Spleen (tissue), 11 donors: ENCODE results near the gene TCHH. TPM values are rescaled to one million over a fixed set of nuclear protein-coding genes. Genes with fewer than 3 reads are reported as not detected.

Experiments
- DNase-seq: peaks from one replicate; pipeline ENCODE4 v3.0.0-alpha.2; 2020
- H3K27ac ChIP-seq, 8 donors: fragments of 200-600 bp; sonication (generic) in 7 of 8; 1 replicate in 4 of 8; 2 replicates in 4 of 8; pipeline versions ENCODE4 v1.5.0 to v1.8.0; 2016 to 2021; ENCODE audit warnings: inconsistent platforms in 4 of 8, mild to moderate bottlenecking in 4 of 8, moderate library complexity in 1 of 8
- H3K27me3 ChIP-seq, 7 donors: fragments of 200-600 bp; sonication (generic) in 6 of 7; replicated peaks in 1 of 7; 1 replicate in 4 of 7; 2 replicates in 3 of 7; pipeline versions ENCODE4 v1.5.0 to v1.8.0; 2016 to 2021; ENCODE audit warnings: inconsistent platforms in 3 of 7, mild to moderate bottlenecking in 1 of 7
- H3K36me3 ChIP-seq, 6 donors: fragments of 200-600 bp; sonication (generic) in 5 of 6; 1 replicate in 4 of 6; 2 replicates in 2 of 6; pipeline versions ENCODE4 v1.5.0 to v1.8.0; 2016 to 2021; ENCODE audit warnings: inconsistent platforms in 2 of 6
- H3K4me1 ChIP-seq, 6 donors: fragments of 200-600 bp; sonication (generic) in 5 of 6; 1 replicate in 3 of 6; 2 replicates in 3 of 6; pipeline versions ENCODE4 v1.5.0 to v1.8.0; 2016 to 2021; ENCODE audit warnings: inconsistent platforms in 3 of 6
- H3K4me3 ChIP-seq, 8 donors: fragments of 200-600 bp; sonication (generic) in 7 of 8; 1 replicate in 4 of 8; 2 replicates in 4 of 8; pipeline versions ENCODE4 v1.5.0 to v1.8.0; 2016 to 2021; ENCODE audit warnings: inconsistent platforms in 4 of 8, mild to moderate bottlenecking in 4 of 8, moderate library complexity in 2 of 8
- H3K9me3 ChIP-seq, 8 donors: fragments of 200-600 bp; sonication (generic) in 7 of 8; 1 replicate in 4 of 8; 2 replicates in 4 of 8; pipeline versions ENCODE4 v1.5.0 to v1.8.0; 2016 to 2021; ENCODE audit warnings: inconsistent platforms in 4 of 8
- CTCF ChIP-seq, 11 experiments: fragments of 200-600 bp in 7 of 11; fragments of 450-650 bp in 4 of 11; sonication (generic) in 4 of 11; IDR thresholded peaks in 8 of 11; conservative IDR thresholded peaks in 3 of 11; 1 replicate in 7 of 11; 2 replicates in 4 of 11; pipeline versions ENCODE4 v1.4.0 to v1.8.0; 2016 to 2021; ENCODE audit warnings: antibody characterized with exemption in 11 of 11, inconsistent platforms in 4 of 11, mild to moderate bottlenecking in 1 of 11
- POLR2A ChIP-seq, 3 donors: fragments of 450-650 bp; IDR thresholded peaks; one replicate each; pipeline ENCODE4 v1.5.1; 2017; ENCODE audit warnings: antibody characterized with exemption in 3 of 3, mild to moderate bottlenecking in 1 of 3
- POLR2AphosphoS5 ChIP-seq, 3 donors: sonication (generic); formaldehyde crosslinking; IDR thresholded peaks; one replicate each; pipeline ENCODE4 v1.5.1; 2017; ENCODE audit warnings: antibody characterized with exemption in 3 of 3
- WGBS, 5 donors: extraction: QIAGEN DNeasy Blood & Tissue Kit in 3 of 5; methylation state at CpG; one replicate each; pipeline versions ENCODE4 v1.1.5 to v1.1.7; 2013 to 2018; 5-methylcytosine and 5-hydroxymethylcytosine counted together
- intact Hi-C: fragments of 100-400 bp; cut with DNase I; formaldehyde crosslinking; loops from one replicate; pipeline ENCODE4 v1.15.0; 2023; ENCODE audit warnings: low total_unique reads
- polyA plus RNA-seq, 3 donors: library from polyadenylated mRNA; stranded (reverse); fragments of 200-250 nt; gene quantifications; one replicate each; pipeline ENCODE4 v1.2.1, GENCODE V29; 2013
- total RNA-seq, 7 donors: library from RNA; depleted of rRNA in 3 of 7; stranded (reverse); fragments of >200 nt in 3 of 7; fragmentation: NEBNext Ultra II Directional in 4 of 7; extraction: Animal tissue kit (Norgen Biotek cat#: 25700) in 4 of 7; gene quantifications; one replicate each; pipeline versions ENCODE4 v1.1.0 to v1.2.1, GENCODE V29; 2016 to 2021
- donor health status: healthy with polysubstance abuse.
- donor health status: DM: no; HTN: no; CAD: no; lungs with moderate emphysema.
- donor health status: DM: no; HTN: no; CAD: no.
- donor health status: Bipolar disorder and iron deficiency.
- donor health status: healthy.
- donor health status: DM: no; HTN: no; CAD: no.
- donor health status: DM: yes; HTN: yes; CAD: no.

The TCHH gene
- total and polyA plus RNA-seq, 10 donors: 0.24 to 9.6 (median 2.1) TPM

- WGBS, 5 donors: 88 to 100% (median 94%) methylated on average over 1 of the region's 1 CpG
- no peak for DNase-seq
- Histone ChIP-seq H3K27ac (peak within 1 kb of the TSS in 3 of 8 donors; percentile 25 to 60 (median 38)), H3K36me3 (no peaks in the 10 kb centered on the region), H3K4me1 (peaks cover 0 to 18% (median 6%) of the 10 kb centered on the region in 6 donors), H3K9me3 (no peaks in the 10 kb centered on the region), H3K27me3 (no peaks in the 10 kb centered on the region), H3K4me3 (no peak within 1 kb of the TSS)
- TF ChIP-seq POLR2A (IDR thresholded peaks at IDR 0.05) (no peak), CTCF (IDR thresholded peaks at IDR 0.05 in 8 of 11, conservative IDR thresholded peaks at IDR 0.05 in 3 of 11) (no peak), POLR2AphosphoS5 (IDR thresholded peaks at IDR 0.05) (no peak)
- intact Hi-C loops: no loop called here
Observed at GRCh38 chr1:152159144-152159543, 43.9 kb upstream of the TCHH start, which contains the start of gene RPTN. Gene RPTN (minus strand): TSS chr1:152159228. CDS start chr1:152157889, 1,339 bp downstream.

GRCh38 chr1:152153996-152154395, 38.8 kb upstream of the TCHH start:
- intact Hi-C loops: no loop called here
- Histone ChIP-seq H3K4me1 (no peaks in the 10 kb centered on the region), H3K27ac (no peak overlapping the region), H3K36me3 (no peaks in the 10 kb centered on the region), H3K4me3 (no peak overlapping the region), H3K27me3 (no peaks in the 10 kb centered on the region), H3K9me3 (peaks cover 0 to 9% (median 3%) of the 10 kb centered on the region in 8 donors)
- no peak for TF ChIP-seq POLR2A (IDR thresholded peaks at IDR 0.05)
- no peak for TF ChIP-seq CTCF (IDR thresholded peaks at IDR 0.05 in 8 of 11, conservative IDR thresholded peaks at IDR 0.05 in 3 of 11)
- no peak for TF ChIP-seq POLR2AphosphoS5 (IDR thresholded peaks at IDR 0.05)
- DNase-seq: no peak
- WGBS, 5 donors: 88 to 96% (median 92%) methylated on average over 3 of the region's 3 CpGs

- Histone ChIP-seq H3K27me3 (no peaks in the 10 kb centered on the region), H3K9me3 (peaks cover 5 to 32% (median 23%) of the 10 kb centered on the region in 8 donors), H3K27ac (no peak overlapping the region), H3K4me1 (no peaks in the 10 kb centered on the region), H3K36me3 (no peaks in the 10 kb centered on the region), H3K4me3 (no peak overlapping the region)
- TF ChIP-seq CTCF (IDR thresholded peaks at IDR 0.05 in 8 of 11, conservative IDR thresholded peaks at IDR 0.05 in 3 of 11): no peak
- TF ChIP-seq POLR2A (IDR thresholded peaks at IDR 0.05): no peak
- TF ChIP-seq POLR2AphosphoS5 (IDR thresholded peaks at IDR 0.05): no peak
- WGBS, 5 donors: 62 to 90% (median 71%) methylated on average over 2 of the region's 2 CpGs
- intact Hi-C loops: no loop called here
- DNase-seq: no peak
Observed at GRCh38 chr1:152151646-152152045, 36.4 kb upstream of the TCHH start.

GRCh38 chr1:152148981-152149380, 33.7 kb upstream of the TCHH start:
- peaks cover 5 to 38% (median 23%) of the 10 kb centered on the region in 8 donors for H3K9me3 ChIP-seq
- H3K27me3 ChIP-seq: peaks cover 0 to 4% (median 0%) of the 10 kb centered on the region in 7 donors
- DNase-seq: no peak
- no peaks in the 10 kb centered on the region for H3K36me3 ChIP-seq
- TF ChIP-seq CTCF (IDR thresholded peaks at IDR 0.05 in 8 of 11, conservative IDR thresholded peaks at IDR 0.05 in 3 of 11): no peak
- no peak for TF ChIP-seq POLR2A (IDR thresholded peaks at IDR 0.05)
- no peak for TF ChIP-seq POLR2AphosphoS5 (IDR thresholded peaks at IDR 0.05)
- no peak overlapping the region for H3K4me3 ChIP-seq
- intact Hi-C loops: no loop called here
- no peaks in the 10 kb centered on the region for H3K4me1 ChIP-seq
- WGBS, 5 donors: 60 to 88% (median 83%) methylated on average over 1 of the region's 1 CpG
- H3K27ac ChIP-seq: no peak overlapping the region
